Ovary (tissue), 9 donors: ENCODE measurements around the gene TP73. TPM values are rescaled to one million over a fixed set of nuclear protein-coding genes. Genes with fewer than 3 reads are reported as not detected.

Experiments
- DNase-seq, 5 donors: peaks; one replicate each; pipeline ENCODE4 v3.0.0-alpha.2; 2019 to 2020
- H3K27ac ChIP-seq, 2 donors: fragments of 200-600 bp; one replicate each; pipeline versions ENCODE4 v1.5.1 to v1.8.0; 2019 to 2022
- H3K27me3 ChIP-seq: fragments of 200-600 bp; one replicate; pipeline ENCODE4 v1.8.0; 2022
- H3K36me3 ChIP-seq: fragments of 200-600 bp; sonication (generic); one replicate; pipeline ENCODE4 v1.5.1; 2019
- H3K4me1 ChIP-seq: one replicate; pipeline ENCODE4 v1.8.1; 2013; ENCODE audit warnings: mild to moderate bottlenecking, moderate library complexity; ENCODE audit not compliant: insufficient read depth
- H3K4me3 ChIP-seq: fragments of 200-600 bp; sonication (generic); one replicate; pipeline ENCODE4 v1.5.1; 2017
- H3K9me3 ChIP-seq, 2 donors: fragments of 200-600 bp in 1 of 2; sonication (generic) in 1 of 2; one replicate each; pipeline versions ENCODE4 v1.5.1 to v1.8.1; 2013 to 2019; ENCODE audit warnings: mild to moderate bottlenecking in 1 of 2, moderate library complexity in 1 of 2
- EP300 ChIP-seq: sonication (generic); formaldehyde crosslinking; IDR thresholded peaks from one replicate; pipeline ENCODE4 v1.6.1; 2017; ENCODE audit warnings: antibody characterized with exemption
- POLR2A ChIP-seq: fragments of 450-650 bp; IDR thresholded peaks from one replicate; pipeline ENCODE4 v1.6.1; 2017; ENCODE audit warnings: antibody characterized with exemption, mild to moderate bottlenecking, moderate library complexity
- WGBS, 3 donors: extraction: QIAGEN DNeasy Blood & Tissue Kit in 1 of 3; methylation state at CpG; one replicate each; pipeline versions ENCODE4 v1.1.5 to v1.1.7; 2013 to 2017; 5-methylcytosine and 5-hydroxymethylcytosine counted together
- intact Hi-C, 4 donors: fragments of 100-400 bp; cut with DNase I; formaldehyde crosslinking; loops; one replicate each; pipeline versions ENCODE4 v1.11.0 to v1.15.1; 2022 to 2023
- polyA plus RNA-seq, 2 donors: library from polyadenylated mRNA; stranded (reverse); fragments of 200-250 nt in 1 of 2; fragments of 350-450 nt in 1 of 2; fragmentation: Illumina TruSeq in 1 of 2; extraction: RNeasy Lipid Tissue Mini Kit (QIAGEN cat#74804) in 1 of 2; gene quantifications; one replicate each; pipeline ENCODE4 v1.2.3, GENCODE V29; 2013 to 2014
- total RNA-seq, 7 donors: library from RNA; depleted of rRNA in 2 of 7; stranded (reverse); fragments of >200 nt in 2 of 7; fragmentation: NEBNext Ultra II Directional in 3 of 7; extraction: Animal tissue kit (Norgen Biotek cat#: 25700) in 3 of 7; gene quantifications; one replicate each; pipeline versions ENCODE4 v1.1.0 to v1.2.4, GENCODE V29; 2016 to 2023
- TF ChIP-seq, protein P1 (sequence below), 3 donors: fragments of 450-650 bp in 2 of 3; fragments of 200-600 bp in 1 of 3; IDR thresholded peaks; one replicate each; pipeline versions ENCODE4 v1.5.1 to v1.8.0; 2016 to 2022; ENCODE audit warnings: antibody characterized with exemption in 3 of 3, mild to moderate bottlenecking in 1 of 3
- donor health status: DM: no; HTN: no; CAD: no; lungs with moderate emphysema.
- donor health status: DM: no; HTN: no; CAD: no.
- donor health status: Bipolar disorder and iron deficiency.
- donor health status: DM: yes; HTN: yes; CAD: no.
- donor health status: DM: no; HTN: no; CAD: no.
- donor health status: DM: yes; HTN: yes; CAD: no.

TP73 gene
- total and polyA plus RNA-seq, 9 donors: 0.03 to 7.5 (median 0.42) TPM

DNA sequence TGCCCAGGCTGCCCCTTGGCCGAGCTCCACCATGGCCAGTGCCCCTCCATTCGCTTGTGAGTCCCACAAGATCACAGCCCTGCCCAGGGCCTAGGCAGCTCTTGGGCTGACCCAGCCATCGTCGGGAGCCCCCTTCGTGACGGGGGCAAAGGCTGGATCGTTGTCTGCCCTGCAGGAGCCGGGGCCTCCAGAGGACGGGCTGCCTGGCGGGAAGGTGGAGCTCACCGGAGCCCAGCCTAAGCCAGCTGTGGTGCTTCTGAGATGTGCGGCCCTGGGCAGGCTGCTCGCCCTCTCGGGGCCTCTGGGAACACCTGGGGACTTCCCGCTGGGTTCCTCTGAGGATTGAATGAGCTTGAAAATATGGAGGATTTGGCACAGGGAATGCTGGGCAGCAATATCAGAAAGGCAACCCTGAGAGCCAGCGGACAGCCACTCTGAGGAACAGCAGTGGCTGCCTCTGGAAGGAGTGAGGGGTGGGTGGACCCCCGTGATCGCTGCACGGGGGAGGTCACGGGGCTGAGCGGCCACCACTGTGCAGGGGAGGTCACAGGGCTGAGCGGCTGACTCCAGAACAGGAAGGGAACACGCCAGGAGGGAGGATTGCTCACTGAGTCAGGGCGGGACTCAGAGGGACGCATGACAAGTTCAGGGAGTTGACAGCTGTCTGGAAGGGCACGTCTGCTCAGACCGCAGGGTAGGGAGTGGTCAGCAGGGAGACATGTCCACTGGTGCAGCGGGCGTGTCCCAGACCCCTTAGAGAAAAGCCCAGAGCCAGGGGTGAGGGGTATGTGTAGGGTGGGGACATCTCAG, 19.3 kb downstream of the TP73 start:
- intact Hi-C loops: no loop called here
- WGBS, 3 donors: 49 to 58% (median 55%) methylated on average over 29 of the region's 29 CpGs
- H3K9me3 ChIP-seq: no peaks in the 10 kb centered on the region
- TF ChIP-seq, protein P1, sequence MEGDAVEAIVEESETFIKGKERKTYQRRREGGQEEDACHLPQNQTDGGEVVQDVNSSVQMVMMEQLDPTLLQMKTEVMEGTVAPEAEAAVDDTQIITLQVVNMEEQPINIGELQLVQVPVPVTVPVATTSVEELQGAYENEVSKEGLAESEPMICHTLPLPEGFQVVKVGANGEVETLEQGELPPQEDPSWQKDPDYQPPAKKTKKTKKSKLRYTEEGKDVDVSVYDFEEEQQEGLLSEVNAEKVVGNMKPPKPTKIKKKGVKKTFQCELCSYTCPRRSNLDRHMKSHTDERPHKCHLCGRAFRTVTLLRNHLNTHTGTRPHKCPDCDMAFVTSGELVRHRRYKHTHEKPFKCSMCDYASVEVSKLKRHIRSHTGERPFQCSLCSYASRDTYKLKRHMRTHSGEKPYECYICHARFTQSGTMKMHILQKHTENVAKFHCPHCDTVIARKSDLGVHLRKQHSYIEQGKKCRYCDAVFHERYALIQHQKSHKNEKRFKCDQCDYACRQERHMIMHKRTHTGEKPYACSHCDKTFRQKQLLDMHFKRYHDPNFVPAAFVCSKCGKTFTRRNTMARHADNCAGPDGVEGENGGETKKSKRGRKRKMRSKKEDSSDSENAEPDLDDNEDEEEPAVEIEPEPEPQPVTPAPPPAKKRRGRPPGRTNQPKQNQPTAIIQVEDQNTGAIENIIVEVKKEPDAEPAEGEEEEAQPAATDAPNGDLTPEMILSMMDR (IDR thresholded peaks at IDR 0.05): no peak
- TF ChIP-seq POLR2A (no peak), EP300 (no peak)
- peaks cover 2% of the 10 kb centered on the region for H3K4me1 ChIP-seq
- DNase-seq: peak in 2 of 5 donors; percentile 14 to 28
- H3K27ac ChIP-seq: no peak overlapping the region
- H3K4me3 ChIP-seq: no peak overlapping the region
- no peaks in the 10 kb centered on the region for H3K36me3 ChIP-seq
- H3K27me3 ChIP-seq: no peaks in the 10 kb centered on the region

DNA sequence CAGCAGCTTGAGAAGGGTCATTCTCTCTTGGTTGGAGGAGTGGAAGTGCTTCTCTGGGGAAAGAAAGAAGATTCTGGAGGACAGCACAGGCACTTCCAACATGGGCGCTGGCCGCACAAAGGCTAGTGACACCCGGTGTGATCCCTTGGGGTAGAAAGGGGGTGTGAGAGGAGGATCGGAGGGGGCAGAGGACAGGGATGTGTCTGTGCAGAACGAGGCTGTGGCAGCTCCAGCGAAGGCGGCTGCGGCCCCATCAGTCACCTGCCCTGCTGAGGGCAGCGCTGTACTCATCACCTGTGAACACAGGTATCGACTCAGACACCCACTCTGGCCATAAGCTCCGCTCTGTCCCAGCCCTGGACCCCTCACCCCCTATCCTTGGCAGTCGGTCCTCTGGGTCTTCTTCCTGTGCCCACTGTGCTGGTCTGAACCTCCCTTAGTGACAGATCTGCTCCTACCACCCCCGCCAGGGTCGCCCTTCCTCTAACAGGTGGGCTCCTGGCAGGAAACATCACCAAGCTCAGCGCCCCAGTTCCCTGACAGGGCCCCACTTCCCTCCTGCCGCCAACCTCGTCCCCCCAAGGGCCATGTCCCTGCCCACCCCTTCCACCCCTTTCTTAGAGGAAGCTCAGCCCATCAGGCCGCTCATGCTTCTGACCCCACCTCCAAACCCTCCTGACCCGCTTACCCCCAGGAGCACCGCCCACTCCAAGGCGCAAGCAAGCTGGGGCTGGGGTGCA, 20.1 kb downstream of the TP73 start:
- no peak overlapping the region for H3K4me3 ChIP-seq
- H3K27ac ChIP-seq: no peak overlapping the region
- H3K27me3 ChIP-seq: no peaks in the 10 kb centered on the region
- intact Hi-C loops: no loop called here
- peak in 2 of 5 donors; percentile 8 to 17 for DNase-seq
- WGBS, 3 donors: 84 to 85% (median 85%) methylated on average over 21 of the region's 21 CpGs
- TF ChIP-seq POLR2A (no peak), EP300 (no peak)
- TF ChIP-seq, protein P1 (IDR thresholded peaks at IDR 0.05): no peak
- peaks cover 2% of the 10 kb centered on the region for H3K4me1 ChIP-seq
- no peaks in the 10 kb centered on the region for H3K36me3 ChIP-seq
- H3K9me3 ChIP-seq: no peaks in the 10 kb centered on the region

DNA sequence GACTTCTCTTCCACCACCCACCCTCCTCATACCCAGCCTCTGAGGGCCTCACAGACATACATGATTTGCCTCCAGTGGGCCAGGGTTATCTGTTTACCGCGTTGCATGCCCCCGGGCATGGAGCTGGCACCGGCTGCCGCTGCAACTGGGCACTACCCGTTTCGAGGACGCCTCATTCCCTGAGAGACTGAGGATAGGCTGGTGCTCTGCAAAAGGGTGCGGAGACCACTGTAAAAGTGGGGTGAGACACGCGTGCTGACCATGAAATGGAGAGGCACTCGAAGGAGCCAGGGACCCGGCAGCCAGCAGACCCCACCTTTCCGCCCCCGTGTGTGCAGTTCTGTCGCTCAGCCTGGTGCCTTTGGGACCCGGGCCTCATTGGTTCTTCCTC, 20.6 kb downstream of the TP73 start:
- H3K27me3 ChIP-seq: no peaks in the 10 kb centered on the region
- WGBS, 3 donors: 75 to 85% (median 79%) methylated on average over 16 to 17 of the region's 17 CpGs

DNA sequence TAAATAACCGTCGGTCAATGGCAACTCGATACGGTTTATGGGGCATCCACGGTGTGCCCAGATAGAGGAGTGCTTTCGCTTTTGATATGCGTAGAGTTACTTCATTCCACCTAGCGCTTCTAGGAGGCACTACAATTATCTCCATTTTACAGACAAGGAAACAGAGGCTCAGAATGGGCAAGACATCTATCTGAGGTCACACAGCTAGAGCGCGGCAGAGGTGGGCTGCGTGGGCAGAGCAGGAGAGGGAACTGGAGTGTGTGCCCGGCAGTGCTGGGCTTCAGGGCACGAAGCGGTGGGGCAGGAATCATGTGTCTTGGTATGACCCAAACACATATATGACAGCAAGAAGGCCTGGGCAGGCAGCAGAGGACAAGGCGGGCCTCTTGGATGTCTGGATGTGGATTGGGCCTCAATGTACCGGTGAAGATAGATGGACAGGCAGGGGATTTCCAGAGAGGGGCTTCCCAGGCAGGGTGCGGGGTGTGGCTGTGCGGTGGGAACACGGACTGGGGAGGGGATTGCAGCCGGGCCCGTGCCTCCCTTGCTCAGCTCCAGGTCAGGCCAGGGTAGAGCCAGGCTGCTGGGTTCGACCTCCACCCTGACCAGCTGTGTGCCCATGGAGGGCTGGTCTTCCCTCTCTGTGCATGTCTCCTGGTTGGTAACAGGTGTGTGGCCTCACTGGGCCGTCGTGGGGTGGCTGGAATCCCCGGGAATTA, 21.2 kb downstream of the TP73 start:
- TF ChIP-seq, protein P1 (IDR thresholded peaks at IDR 0.05): no peak
- TF ChIP-seq POLR2A (no peak), EP300 (no peak)

More for the DNA sequence above, 20.6 kb downstream of the TP73 start:
- TF ChIP-seq, protein P1 (IDR thresholded peaks at IDR 0.05): no peak
- TF ChIP-seq EP300 (no peak), POLR2A (no peak)
- Histone ChIP-seq H3K36me3 (no peaks in the 10 kb centered on the region), H3K27ac (no peak overlapping the region), H3K4me1 (peaks cover 2% of the 10 kb centered on the region), H3K4me3 (no peak overlapping the region), H3K9me3 (no peaks in the 10 kb centered on the region)
- DNase-seq: peak in 1 of 5 donors; percentile 6
- intact Hi-C loops: no loop called here

More for the DNA sequence above, 21.2 kb downstream of the TP73 start:
- H3K9me3 ChIP-seq: no peaks in the 10 kb centered on the region
- peak in 1 of 5 donors; percentile 6 for DNase-seq
- H3K36me3 ChIP-seq: no peaks in the 10 kb centered on the region
- peaks cover 2% of the 10 kb centered on the region for H3K4me1 ChIP-seq
- H3K4me3 ChIP-seq: no peak overlapping the region
- H3K27ac ChIP-seq: no peak overlapping the region
- intact Hi-C loops: no loop called here
- WGBS, 3 donors: 79 to 82% (median 81%) methylated on average over 25 of the region's 25 CpGs
- no peaks in the 10 kb centered on the region for H3K27me3 ChIP-seq
